ENCODE results near the gene NOTCH1.
"Not testable (repeated sequence)": the region's sequence is repeated elsewhere in the genome, so short reads cannot be mapped to it uniquely, and the experiment has no call there.

The NOTCH1 gene

DNA sequence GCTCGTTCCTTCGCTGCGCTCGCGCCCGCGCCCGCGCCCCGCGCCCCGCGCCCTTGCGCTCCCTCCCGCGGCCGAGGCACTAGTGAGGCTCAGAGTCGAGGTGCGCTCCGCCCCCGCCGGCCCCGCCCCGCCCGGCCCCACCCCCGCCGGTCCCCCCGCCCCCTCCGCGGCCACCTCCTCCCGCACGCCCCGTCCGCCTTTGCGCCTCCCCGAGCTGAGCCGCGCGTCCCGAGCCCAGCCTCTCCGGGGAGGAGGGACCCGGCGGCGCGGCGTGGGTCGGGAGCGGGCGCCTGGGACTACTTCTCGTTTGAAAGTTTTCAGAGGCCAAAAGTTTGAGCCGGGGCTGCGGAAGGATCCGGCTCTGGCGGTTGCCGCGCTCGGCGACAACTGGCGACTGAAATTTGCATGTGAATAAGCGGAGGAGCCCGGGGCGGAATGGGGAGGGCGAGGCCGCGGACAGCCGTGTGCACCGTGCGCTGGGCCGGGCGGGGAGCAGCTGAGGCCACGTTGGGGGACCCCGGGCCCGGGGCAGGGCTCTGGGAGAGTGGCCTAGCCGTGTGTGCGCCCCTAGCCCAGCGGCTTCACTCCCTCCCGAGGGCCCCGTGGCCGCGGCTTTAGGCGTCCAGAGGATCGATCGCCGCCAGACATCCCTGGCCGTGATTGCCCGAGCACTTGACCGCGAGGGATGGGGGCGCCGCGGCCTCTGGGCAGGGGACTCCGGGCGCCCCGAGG lies at the start of gene NOTCH1:
NOTCH1 (minus strand) TSS at position 84 of the 732 bp plus-strand sequence. CDS start 262 bp downstream, outside the sequence.
- DNase-seq: peak; percentile 70

DNA sequence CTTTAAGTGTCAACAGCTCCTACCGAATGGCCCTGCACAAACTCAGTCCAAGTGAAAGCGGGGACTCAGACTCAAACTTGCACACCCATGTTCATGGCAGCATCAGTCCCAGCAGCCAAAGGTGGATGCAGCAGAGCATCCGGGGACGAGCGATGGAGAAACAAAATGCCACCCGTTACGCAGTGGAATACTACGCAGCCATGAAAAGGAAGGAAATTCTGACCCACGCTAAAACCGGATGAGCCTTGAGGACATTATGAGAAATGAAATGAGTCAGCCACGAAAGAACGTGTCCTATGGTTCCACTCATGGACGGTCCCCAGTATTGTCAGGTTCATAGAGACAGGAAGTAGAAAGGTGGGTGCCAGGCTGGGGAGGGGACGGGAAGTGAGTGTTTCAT lies 48.6 kb upstream of the NOTCH1 start:
- DNase-seq: no peak

DNA sequence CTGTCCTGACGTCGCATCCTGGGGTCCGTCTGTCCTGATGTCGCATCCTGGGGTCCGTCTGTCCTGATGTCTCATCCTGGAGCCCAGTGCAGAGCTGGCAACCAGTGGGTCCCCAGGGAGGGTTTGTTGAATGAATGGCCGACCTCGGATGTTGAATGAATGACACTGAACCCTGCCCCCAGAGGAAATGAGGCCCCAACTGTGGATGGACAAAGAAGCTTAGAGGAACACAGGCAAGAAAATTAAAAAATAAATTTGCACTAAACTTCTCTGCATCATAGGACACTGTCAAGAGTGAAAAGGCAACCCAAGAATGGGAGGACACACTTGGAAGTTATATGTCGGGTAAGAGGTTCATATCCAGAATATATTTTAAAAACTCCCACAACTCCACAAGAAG lies 47.7 kb upstream of the NOTCH1 start:
- DNase-seq: no peak

DNA sequence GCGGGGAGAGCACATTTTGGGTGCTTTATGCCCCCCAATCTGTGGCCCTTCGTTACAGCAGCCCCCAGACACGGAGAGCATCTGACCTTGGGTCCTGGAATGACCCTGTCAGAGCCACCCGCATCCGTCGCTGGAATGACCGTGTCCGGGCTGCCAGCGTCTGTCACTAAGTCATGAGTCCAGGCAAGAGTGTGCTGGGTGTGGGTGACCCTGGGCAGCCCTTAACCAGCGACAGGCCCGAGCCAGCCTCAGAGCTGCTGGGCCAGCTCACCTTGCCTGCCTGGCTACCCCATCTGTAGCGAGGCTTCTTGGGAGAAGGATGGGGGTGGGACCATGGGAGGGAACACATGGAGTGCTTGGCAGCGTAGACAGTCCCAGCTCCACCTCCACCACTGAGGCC lies 46.8 kb upstream of the NOTCH1 start:
- DNase-seq: no peak

DNA sequence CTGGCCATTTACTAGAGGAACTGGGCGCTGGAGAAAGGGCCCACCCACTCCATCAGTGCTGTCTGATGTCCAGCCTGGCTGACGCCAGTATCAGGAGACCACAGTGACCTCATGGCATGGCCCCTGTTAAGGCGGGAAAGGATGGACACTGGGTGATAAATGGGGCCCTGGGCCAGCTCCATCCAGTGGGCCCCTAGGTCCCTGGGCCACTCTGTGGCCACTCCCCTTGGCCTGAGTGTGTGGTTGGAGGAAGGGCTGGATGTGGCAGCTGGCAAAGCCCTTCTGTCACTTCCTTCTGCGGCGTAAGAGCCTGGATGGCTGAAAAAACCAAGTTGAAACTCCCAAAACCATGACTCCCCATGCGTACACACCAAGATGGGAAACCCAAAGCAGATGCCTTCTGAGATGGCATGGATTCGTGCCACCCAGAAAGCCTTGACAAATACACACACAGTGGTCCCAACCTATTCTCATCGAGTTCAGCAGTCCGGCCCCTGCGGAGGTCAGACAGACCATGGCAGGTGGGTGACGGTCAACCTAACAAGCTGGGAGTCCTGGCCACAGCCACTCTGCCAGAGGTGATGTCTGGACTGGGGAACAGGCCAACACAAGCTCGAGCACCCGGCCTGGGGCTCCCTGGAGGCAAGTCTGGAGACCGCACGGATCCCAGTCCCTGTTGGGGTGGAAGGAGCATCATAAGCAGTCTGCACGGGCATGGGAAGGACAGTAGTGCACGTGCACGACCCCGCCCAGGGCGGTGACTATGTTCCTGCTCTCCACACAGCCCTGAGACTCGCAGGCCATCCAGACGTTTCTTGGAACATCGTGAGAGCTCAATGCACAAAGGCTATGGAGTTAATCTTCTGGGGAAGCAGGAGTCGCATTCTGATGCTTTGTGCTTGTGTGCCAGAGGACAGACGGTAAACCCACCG lies 45.2 kb upstream of the NOTCH1 start:
- DNase-seq: no peak

DNA sequence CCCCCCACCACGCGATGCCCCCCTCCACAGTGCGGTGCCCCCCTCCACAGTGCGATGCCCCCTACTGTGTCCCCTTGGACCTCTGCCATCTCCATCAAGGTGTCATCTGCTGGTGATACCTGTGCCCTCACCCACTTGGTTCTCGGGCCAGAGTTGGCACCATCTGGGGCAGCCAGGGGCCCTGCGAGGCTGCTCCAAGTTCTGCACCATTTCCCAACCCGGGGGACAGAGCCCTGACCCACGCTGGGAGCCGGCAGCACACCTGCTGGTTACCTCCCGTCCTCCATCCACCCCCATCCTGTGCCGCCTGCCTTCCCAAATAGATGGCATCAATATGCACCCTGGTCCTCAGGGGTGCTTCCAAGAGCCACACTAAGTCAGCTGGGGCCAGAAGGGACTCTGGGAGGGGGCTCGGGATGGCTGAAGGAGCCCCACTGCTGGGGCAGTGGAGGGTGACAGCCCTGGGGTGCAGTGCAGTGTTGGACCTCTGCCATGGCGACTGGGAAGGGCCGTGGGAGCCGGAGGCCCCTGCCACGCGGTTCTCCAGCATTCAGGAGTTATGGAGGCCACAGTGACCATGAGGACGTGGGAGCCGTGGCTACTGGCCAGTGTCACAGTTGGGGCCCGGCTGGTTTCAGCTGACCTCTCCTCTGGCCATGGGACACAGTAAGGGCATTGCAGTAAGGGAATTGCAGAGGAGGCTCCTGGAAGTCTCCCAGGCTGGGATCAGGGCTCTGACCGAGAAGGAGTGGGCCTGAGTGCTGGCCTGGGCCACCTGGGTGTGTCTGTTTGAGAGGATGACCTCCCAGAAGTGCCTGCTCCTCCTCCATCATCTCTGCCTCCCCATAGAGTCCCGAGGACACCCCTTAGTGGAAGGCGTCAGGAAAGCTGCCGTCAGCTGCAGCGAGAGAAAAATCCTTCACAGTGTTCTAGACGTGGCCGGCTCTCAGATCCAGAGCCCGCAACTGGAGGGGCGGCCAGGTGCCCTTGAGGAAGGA lies 44.2 kb upstream of the NOTCH1 start:
- no peak for DNase-seq

DNA sequence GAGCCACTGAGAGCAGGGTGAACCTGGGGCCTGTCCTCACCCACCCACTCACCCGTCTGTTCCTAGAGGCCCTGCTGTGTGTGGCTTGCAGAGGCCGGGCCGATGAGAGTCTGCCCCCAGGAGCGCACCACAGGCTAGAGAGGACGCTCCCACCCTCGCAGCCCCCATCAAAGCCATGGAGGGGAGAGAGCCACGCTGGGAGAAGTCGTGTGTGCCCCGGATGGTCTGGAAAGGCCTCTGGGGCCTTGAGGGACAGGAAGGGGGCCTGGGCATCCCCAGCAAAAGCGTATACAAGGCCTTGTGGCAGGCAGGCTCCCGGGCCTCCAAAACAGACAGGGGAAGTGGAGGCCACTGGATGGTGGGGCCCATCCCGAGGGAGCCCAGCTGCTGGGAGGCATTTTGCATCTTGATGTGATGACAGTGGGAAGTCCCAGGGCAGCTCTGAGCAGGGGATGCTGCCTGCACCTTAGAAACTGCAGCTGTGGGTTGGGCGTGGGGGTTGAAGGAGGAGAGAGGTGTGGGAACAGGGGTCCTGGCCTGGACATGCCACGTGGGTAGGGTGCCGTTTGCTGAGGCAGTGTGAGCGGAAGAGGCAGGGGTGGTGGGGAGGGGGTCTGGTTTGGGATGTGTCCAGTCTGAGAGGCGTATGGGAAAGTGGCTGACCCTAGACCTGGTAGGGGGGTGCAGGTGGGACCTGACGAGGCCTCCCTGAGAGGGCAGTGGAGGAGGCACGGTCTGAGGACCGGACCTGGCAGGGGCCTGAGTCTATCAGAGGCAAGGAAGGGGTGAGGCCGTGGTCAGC lies 43.0 kb upstream of the NOTCH1 start:
- DNase-seq: no peak

DNA sequence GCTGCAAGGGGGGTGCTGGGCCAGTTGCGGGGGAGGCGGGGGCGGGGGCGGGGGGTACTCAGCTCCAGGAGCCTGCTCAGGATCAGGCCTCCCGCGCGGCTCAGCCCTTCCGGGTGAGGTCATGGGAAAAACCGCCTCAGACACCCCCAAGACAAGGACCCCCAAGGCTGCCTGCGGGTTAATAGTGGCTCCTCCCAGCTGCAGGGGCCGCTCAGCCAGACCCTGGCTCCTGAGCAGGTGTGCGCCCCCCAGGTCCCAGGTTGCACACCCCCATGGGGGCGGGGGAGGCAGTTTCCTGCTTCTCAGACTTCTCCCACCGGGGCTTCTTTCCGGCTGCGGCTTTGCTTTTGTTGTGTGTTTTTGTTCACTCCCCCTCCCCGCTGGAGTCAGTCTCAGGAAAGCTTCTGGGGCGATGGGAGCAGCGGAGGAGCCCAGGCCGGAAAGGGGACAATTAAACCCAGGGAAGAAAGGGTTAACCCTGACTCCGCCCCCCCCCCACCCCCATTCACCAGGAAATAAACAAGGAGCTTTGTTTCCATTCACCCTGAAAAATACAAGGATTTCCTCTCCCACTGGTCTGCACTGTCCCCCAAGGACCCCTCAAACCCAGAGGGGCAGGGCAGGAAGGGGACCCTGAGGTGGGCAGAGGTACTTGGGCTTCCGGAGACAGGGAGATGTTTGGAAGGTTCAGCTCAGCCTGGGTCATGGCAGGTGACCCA lies 42.3 kb upstream of the NOTCH1 start:
- no peak for DNase-seq

DNA sequence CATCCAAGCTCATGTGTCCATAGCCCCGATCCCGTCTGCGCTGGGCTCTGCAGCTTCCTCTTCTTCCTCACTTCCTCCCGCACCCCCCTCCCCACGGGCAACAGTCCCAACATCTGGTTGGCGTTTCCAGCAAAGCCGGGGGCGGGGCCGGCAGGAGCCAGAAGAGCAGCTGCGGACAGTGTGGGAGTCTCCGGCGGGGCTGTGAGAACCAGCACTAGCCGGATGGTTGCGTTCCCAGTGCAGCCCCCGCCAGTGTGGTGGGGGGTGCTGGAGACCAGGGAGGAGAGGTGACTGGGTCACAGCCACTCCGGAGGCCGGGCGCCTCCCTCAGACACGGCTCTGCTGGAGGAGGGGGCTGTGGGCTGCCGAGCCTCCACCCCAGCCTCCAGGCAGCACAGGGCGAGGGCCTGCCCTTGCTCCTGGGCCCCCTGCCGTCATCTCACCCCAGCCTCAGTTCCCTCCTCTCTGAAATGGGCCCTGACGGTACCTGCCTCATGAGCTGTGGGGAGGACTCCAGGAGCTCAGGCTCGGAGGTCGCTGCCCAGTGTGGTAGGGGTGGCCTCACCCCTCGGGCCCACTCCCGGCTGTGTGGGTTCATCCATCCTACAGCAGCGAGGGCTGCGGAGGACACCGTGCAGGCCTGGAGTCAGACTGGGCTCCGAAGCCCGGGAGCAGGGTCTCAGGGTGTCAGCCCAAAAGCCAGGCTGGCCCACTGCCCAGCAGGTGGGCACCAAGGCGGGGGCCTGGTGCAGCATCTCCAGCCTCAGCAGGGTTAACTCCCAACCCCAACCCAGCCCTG lies 41.5 kb upstream of the NOTCH1 start:
- DNase-seq: no peak

DNA sequence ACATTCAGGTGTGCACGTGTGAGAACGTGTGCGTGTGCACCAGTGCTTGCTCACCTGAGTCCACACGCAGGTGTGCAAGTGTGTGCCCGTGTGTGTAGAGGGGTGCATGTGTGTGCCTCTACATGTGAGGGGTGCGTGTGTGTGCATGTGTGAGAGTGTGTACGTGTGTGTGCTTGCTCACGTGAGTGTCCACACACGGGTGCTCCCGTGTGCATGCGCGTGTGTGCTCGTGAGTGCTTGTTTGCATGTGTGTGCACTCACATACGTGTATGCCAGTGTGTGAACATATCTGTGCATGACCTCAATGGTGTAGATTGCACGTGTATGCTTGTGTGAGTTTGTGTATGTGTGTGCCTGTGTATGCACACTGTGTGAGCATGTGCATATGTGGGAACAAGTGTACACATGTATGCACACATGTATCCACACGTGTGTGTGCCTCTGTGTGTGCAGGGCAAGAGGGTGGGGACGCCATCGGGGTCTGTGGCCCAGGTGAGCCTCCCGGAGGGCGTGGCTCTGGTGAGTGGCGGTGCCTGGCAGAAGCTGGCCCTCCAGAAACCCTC lies 40.6 kb upstream of the NOTCH1 start:
- no peak for DNase-seq

DNA sequence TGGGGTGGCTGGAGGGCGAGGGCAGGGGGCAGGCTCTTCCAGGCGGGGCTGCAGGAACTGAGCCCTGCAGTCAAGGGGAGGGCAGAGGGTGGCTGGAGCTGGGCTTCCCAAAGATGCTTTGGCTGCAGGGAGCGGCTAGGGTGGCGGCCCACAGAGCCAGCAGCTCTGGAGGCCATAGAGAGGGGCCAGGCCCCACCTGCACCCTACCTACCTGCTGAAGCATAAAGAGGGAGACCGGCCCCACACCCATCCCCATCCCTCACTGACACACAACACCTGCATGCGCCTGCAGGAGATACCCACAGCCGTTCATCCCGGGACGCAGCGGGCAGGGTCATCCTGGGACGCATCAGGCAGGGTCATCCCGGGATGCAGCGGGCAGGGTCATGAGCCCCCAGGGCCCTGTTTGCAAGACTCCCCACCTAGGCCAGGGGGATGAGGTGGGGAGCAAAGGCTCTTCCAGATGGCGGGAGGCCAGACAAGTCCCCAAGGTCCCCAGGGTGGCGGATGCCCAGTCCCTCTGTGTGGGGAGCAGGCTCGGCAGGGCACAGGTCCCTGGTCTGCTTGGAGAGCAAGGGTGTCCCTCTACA lies 39.8 kb upstream of the NOTCH1 start:
- no peak for DNase-seq

DNA sequence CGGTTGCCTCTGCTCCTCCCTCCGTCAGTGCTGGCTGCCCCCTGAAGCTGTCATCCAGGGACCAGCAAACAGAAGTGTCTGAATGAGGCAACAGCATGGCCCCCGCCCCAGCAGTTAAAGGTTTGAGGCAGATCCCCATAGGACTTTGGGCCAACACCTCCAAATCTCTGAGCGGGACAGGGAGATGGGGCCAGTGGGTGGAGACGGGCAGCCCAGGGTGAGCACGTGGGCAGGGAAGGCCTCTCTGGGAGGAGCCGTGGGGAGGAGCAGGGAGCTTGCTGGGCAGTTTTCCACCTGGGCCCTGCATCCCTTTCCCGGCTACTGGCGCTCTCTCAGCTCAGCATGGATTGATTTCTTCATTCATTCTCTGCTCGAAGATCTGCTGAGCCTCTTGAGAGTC lies 39.1 kb upstream of the NOTCH1 start:
- no peak for DNase-seq

DNA sequence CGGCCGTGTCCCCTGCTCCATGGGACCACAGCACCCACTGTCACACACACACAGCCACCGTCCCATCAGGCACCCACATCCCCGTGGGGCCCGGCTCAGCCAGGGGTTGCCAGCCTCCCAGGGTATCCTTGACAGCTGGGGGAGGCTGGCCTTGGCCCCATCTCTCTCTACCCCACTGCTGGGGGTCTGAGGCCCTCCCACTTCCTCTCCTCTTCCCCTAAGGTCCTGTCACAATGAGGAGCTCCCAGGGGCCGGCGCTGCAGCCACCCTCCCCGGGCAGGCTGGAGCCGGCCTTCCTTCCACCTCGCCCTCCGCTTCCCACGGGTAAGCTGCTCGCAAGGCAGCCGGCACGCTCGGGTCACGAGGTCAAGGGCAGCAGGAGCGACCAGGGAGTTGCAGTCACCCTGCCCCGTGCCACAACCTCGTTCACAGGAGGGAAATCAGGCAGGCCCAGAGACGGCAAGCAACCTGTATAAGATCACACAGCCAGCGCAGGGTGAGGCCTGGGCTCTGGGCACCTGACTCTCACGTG lies 38.6 kb upstream of the NOTCH1 start:
- no peak for DNase-seq

DNA sequence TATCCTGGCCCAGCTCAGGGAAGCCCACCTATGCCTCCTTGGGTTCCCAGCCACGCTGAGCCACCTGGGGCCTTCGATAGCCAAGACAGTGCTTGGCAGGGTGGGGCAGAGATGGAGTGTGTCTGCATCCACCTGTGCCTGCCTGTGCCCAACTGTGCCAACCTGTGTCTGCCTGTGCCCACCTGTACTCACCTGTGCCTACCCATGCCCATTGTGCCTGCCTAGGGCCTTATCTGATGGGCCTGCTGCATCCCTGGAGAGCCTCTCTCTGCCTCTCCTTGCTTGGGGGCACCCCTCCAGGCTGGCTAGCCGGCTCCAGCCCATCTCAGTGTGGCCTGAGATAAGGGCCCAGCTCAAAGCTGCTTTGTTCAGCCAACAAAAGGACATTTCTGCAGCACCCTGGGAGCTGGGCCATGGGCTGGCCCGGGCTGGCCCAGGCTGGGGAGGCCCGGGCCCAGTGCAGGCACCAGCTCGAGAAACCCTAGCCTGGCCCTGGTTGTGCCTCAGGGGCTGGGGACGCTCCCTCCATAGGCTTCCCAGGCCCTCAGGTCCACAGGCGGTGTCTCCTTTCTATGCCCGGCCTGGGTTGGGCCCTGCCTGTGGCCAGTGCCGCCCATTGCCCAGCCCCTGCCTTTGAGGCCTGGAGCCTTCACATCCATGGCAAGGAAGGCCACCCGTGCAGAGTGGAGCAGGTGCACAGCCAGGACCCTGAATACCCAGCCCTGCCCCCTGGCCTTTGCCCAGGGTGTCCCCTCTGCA lies 37.3 kb upstream of the NOTCH1 start:
- no peak for DNase-seq

DNA sequence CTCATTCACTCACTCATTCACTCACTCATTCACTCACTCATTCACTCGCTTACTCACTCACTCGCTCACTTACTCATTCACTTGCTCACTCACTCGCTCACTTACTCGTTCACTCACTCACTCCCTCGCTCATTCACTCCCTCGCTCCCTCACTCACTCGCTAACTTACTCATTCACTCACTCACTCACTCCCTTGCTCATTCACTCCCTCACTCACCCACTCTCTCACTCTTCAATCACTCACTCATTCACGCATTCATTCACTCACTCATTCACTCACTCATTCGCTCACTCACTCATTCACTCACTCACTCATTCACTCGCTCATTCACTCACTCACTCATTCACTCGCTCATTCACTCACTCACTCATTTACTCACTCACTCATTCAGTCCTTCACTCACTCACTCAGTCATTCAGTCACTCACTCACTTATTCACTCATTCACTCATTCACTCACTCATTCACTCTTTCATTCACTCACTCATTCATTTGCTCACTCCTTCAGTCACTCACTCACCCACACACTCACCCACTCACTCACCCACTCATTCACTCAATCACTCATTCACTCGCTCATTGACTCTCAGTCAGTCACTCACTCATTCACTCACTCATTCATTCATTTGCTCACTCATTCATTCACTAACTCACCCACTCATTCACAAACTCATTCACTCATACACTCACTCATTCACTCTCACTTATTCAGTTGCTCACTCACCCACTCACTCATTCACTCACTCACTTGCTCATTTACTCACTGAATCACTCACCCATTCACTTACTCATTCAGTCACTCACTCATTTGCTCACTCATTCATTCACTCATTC lies 36.0 kb upstream of the NOTCH1 start:
- no peak for DNase-seq

DNA sequence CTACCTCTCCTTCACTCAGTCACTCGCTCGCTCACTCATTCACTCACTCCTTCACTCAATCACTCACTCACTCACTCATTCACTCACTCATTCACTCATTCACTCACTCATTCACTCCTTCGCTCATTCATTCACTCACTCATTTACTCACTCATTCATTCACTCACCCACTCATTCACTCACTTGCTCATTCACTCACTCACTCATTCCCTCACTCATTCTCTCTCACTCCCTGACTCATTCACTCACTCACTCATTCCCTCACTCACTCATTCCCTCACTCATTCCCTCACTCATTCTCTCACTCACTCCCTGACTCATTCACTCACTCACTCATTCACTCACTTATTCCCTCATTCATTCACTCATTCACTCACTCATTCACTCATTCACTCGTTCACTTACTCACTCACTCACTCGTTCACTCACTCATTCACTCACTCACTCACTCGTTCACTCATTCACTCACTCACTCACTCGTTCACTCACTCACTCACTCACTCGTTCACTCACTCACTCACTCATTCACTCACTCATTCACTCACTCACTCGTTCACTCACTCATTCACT lies 33.9 kb upstream of the NOTCH1 start:
- not testable (repeated sequence) for DNase-seq
